Measurements from ENCODE around the gene KRT76.
"Not testable (repeated sequence)": the region's sequence is repeated elsewhere in the genome, so short reads cannot be mapped to it uniquely, and the experiment has no call there.

The KRT76 gene

DNA sequence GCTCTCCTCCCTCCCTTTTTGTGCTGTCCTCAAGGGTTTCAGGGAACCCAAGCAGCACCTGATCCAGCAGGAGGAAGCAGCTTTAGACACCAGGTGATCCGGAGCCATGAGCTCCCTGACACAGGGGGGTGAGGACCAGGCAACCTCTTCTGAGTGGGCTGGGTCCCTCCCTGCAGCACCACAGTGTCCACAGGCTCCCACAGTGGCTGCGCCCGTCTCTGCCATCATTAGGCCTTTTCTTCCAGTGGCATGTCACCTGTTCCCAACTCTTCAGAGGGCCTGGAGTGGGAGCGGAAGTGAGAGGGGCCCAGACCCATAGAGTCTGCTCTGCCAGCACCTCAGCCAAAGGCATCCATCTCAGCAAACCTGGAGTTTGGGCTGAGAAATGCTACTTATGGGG, 421 bp upstream of the KRT76 start:
- DNase-seq, result no peak

DNA sequence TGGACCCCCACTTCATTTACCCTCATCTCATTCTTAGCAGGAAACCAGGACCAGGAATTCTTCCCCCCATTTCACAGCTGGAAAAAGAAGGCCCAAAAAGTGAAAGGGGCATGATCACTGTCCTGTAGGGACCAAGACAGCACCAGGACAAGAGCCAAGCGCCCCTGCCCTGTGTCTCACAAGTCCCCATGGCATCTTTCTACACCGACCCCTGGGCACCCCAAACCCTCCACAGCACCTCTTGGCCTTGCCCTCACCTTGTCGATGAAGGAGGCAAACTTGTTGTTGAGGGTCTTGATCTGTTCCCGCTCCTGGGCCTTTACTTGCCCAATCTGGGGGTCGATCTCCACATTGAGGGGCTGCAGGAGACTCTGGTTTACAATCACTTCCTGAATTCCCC, 710 bp downstream of the KRT76 start:
- no peak for DNase-seq

DNA sequence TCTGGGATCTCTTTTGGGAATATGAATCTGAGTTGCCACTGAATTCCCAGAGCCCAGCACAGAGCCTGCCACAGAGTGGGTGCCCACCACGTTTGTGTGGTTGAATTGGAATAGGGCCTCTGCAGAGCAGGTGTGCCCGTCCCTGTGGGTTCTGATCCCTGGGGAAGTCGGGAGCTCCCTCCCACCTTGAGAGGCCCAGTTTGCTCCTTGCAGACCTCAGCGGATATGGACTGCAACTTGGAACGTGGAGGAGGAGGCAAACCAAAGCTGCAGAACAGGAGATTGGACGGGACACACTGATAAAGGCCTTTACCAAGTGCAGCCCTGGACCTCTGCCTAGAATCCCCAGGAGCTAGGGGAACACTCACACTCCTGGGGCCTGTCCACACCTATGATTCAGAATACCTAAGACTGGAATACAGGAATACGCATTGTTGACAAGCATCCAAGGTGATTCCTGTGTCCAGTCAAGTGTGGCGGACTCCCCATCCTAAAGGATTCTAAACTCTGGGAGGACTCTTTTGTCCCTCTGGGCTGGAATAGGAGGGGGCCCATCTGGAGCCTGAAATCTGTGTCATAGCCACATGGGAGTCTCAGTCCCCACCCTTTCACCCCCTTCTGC, 2.4 kb downstream of the KRT76 start:
- DNase-seq, result no peak

DNA sequence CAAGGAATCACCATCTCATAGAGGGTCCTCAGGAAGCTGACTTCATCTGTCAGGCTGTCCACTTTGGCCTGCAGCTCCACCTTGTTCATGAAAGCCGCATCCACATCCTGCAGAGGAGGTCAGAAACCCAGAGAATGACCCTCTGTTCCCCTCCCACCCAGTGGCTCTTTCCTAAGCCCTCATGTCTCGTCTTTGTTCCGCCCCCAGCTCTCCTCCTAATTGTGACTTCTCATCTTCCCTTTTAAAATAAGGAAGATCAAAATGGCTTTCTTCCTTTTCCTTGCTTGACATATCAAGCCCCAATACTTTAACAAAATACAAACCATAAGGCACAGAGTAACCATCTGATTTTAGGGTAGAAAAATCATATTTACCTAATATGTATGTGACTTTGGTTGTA, 4.4 kb downstream of the KRT76 start:
- no peak for DNase-seq

DNA sequence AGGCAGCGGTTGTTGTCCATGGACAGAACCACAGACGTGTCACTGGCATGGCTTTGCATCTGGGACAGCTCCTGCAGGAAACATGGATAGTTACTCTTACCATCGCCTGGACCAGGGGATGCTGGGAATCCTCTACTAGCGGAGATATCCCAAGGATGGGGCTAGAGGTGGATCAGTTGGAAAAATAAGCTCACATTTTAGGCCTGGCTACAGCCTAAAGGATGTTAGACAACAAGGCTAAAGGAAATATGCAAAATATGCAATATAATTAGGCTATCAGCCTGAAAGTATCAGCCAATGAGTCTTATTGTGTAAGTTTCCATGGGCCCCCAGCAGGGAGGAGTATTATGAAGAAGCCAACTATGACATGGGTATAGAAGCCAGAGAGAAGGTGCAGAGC, 5.0 kb downstream of the KRT76 start:
- no peak for DNase-seq

DNA sequence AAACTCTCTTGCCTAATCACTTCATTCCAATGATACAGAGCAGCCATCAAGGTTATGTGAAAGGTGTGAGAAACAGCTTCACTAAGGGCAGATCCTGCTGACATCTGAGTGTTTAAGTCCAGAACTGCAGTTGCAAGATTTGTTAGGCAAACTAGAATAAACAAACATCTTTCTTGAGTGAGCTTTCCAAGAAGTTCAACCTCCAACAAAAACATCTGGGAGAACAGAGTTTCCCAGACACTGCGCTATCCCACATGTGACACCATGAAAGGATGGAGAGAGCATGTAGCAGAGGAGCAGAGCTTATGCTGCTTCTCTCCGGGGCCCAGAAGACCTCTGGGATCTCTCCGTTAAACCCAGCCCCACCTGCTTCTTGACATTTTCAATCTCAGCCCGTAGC, 5.6 kb downstream of the KRT76 start:
- no peak for DNase-seq

DNA sequence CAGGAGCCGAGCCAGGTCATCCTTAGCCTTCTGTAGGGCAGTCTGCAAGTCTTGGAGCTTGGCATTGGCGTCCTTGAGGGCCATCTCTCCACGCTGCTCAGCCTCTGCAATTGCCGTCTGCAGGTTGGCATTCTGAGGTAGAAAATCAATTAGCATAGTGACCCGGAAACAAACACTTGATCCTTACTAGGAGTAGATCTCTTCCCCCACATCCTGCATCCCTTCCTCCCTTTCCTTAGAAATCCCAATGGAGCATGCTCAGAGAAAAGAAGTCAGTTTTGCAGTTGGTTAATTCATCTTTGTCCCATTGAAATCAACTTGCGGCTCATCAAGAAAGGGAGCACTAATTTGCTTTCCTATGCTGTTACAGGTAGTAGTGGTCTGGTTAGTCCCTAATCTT, 6.1 kb downstream of the KRT76 start:
- DNase-seq, result no peak

DNA sequence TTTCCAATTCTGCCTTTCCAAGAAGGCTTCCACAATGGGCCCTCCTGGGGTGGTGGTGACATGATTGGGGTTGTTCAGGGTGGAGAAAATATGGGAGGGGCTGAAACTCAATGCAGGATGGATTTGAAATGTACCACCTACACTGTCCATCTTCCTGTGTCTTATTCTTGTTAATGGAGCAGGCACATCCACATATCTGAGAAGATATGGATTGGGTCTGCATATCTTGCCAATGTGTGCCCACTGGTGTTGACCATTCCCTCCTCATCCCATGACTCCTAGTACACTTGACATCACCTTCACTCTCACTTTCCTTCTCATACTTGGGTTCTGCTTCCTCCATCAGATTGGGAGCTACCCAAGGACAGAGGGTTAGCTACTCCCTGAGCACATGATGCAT, 7.2 kb downstream of the KRT76 start:
- no peak for DNase-seq

DNA sequence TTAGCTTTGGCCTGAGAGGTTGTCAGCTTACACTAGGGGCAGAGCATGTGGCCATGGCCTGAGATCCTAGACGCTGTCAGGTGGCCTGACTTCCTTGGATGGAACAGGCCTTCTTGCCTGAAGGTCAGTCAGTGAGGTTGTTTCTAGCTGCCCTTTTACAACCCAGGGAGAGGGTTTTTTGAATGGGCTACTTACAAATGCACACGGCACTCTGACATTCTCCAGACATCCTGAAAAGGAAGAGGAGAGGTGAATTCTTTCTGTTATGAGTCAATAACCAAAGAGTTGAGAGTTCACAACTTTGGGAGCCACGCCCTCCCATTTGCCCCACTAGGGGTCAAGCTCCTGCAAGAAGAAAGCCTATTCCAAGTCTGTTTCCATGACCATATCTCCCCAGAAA, 7.8 kb downstream of the KRT76 start:
- no peak for DNase-seq

DNA sequence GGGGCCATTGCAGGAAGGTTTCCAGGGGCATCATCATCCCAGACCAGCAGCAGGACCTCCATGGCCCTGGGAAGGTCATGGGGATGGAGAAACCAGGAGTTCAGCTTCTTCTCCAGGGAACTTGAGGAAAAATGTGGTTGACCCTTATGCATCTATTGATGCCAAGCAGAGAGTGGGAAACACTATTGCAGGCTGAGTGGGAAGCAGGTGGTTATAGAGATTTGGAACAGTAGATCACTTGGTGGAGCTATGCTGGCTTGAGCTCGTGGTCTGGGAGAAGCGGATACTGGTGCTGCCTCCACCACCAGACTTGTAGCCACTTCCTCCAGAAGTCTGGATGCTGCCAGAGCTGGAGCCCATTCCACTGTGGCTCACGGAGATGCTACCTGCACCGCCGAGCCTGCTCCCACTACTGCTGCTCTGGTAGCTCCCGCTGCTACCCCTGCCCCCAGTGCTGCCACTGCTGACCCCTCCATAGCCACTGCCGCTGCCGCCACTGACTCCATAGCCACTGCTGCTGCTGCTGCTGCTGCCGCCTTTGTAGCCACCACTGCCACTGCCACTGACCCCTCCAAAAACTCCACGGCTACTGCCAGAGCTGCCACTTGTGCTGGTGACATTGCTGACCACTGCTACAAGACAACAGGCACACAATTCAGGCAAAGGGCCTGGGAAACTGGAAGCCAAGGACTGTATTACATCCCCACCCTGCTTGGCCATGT, 8.5 kb downstream of the KRT76 start:
- DNase-seq, result no peak

DNA sequence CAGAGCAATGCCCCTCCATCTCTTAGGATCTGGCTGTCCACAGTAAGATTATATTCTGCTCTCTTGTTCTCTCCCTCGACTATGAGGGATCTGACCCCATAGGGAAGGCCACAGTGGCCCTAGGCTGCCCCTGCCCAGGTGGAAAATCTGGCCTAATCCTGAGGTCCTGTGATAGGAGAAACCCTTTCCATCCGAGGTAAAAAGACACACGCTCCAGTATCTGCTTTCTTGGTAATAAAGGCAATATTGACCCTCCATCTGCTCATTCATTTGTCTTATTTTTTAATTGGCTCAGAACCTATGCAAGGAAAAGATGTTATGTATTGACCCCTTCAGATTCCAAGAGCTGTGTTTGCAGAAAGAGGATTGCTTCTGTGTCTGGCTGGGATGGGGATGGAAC, 9.7 kb downstream of the KRT76 start:
- DNase-seq, result no peak

DNA sequence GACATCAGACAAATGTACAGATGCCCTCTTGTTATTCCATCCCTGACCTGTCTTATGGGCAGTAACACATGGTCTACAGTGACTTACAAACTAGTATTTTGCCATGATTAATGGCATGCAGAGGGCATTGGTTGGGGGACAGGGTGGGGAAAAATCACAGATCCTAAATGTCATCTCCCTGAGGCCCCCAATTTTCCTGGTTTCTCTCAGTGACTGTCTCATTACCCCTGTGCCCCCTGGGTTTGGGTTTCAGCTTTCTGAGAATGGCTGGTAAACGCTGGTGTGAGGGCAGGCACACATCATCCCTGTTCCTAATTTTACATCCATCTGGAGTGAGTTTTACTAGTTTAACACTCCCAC, 10.1 kb downstream of the KRT76 start:
- no peak for DNase-seq

DNA sequence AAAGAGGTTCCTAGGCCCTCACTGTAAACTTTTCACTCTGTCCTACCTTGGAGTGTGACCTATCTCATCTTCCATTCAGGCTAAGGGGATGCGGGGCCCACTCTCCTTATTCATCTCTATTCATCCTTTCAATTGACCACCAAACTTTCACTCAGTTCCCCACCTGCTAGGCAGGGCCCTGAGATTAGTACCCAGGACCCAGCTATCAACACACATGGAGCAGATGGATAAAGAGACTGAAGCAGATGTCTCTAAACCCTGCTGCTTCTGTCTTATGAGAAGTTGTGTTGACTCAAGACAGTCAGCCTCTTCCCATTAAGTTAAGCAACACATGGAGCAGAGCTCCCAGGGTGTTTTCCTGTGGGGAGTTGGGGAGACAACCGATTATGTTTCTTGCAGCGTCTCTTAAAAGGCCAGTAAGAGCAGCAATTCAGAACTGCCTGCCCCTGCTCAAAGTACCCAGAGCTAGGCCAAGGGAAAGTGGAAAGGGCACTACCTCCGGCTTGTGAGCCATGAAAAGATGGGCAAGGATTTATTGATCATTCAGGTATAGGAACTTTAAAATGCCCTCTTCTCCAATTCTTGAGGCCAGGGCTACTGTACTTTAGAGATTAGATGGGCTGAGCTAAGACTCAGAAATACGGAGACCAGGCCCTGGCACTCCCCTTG, 10.7 kb downstream of the KRT76 start:
- DNase-seq, result no peak

DNA sequence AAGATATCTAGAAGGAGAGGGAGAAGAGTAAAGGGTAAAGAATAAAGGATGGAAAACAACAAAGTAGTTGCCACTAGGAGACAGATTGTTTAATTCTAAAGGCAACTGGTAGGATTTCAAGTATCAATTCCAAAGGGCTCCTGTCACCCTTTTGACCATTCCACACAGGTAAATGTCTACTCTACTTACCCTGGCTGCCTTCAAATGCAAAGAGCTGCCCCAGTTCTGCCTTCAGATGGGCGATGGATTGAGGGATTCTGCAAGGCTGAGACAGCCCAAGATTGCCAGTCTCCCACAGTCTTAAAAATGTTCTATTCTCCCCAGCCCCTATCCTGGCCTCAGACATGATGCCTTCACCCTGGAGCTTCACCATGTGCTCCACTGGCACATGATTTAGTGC, 11.4 kb downstream of the KRT76 start:
- no peak for DNase-seq

DNA sequence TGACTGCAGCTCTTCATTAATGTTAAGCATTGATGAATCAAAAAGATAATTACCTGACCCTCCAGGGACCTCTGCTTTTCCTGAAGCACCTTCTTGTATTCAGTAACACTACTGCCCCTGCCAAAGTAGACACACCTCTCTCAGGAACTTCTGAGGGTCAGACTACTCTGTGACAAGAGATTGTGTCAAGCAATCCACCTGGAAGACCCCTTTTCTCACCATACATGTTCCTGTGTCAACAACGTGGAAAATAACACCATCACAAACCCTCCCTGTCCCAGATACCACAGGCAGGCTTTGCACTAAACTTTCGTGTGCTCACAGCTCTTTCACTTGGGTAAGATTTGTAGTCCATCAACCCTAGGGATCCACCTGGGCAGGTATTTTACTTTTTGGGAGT, 13.2 kb downstream of the KRT76 start:
- no peak for DNase-seq

DNA sequence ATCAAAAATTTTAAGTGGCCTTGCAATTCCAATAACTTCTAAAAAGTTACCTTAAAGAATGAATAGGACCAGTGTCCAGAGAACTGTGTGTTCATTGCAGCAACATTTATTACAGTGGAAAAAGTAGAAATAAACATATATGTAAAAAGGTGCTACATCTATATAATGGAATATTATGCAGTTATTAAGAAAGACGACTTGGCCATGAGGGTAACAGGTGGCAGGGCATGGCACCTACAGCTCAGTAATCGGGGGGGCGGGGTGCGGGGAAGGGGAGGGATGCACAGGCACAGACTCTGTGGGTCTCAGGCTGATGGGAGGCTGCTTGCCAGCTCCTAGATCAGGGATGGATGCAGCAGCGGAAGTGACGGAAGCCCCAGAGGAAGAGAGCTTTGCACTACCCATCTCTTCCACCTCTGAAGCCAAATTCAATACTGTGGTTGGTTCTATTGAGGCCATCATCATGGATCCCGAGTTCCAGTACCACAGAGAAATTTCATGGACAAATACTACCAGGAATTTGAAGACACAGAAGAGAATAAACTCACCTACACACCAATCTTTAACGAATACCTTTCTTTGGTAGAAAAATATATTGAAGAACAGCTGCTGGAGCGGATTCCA, 14.0 kb downstream of the KRT76 start:
- no peak for DNase-seq

DNA sequence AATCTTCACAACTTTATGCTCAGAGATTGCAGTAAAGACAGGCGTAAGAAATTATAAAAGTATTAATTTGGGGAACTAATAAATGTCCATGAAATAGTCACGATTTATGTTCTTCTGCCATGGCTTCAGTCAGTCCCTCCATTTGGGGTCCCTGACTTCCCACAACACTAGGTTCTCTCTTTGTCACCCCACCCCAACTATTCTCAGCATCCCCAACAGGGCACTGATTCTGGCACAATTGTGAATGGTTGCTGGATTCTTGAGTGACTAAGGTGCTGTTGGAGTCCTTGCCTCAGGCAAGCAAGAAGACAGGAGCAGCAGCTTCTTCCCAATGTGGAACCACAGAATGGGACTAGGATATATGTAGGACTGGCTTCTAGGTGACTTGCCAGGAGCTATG, 15.3 kb downstream of the KRT76 start:
- no peak for DNase-seq

DNA sequence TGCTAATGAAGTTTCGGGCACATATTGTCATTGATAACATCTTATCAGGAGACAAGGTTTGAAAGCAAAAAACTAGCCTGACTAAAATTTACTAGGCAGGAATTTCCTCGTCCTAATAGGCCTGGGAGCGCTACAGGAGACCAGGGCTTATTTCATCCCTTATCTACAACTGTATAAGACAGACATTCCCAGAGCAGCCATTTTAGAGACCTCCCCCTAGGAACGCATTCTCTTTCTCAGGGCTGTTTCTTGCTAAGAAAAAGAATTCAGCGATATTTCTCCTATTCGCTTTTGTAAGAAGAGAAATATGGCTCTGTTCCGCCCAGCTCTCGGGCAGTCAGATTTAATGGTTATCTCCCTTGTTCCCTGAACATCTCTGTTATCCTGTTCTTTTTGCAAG, 15.9 kb downstream of the KRT76 start:
- not testable (repeated sequence) for DNase-seq

DNA sequence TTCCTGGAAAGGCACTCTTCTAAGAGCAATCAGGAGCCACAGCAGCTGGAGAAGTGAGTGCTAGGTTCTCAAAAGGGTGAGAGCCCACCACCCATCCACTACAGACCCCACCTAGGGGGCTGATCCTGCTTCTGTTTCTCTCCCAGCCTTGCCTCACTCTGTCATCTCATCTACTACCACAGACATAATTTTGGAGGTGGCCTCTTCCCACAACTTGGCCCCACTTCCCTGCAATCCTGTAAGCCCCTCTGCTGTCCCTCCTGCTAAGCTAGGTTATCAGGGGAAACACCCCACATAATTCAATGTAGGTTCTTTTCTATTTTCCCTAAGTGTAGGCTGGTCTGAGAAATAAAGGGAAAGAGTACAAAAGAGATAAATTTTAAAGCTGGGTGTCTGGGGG, 16.5 kb downstream of the KRT76 start:
- no peak for DNase-seq

DNA sequence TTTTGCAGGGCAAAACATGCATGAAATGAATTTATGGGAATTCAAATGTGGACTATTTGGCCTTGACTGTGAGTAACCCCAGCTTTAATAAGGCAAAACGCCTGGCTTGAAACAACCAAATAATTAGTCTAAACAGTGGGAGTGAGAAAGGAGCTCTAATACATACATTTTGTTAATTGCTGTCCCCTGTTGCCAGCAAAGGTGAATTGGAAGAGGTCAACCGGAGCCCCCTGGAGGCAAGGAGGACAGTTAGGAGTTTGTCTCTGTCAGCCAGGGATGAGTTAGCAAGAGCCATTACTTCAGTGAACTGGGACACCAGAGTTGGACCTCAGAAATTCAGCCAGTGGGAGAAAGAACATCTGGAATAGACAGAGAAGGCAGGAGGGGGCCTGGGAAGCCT, 17.4 kb downstream of the KRT76 start:
- no peak for DNase-seq

DNA sequence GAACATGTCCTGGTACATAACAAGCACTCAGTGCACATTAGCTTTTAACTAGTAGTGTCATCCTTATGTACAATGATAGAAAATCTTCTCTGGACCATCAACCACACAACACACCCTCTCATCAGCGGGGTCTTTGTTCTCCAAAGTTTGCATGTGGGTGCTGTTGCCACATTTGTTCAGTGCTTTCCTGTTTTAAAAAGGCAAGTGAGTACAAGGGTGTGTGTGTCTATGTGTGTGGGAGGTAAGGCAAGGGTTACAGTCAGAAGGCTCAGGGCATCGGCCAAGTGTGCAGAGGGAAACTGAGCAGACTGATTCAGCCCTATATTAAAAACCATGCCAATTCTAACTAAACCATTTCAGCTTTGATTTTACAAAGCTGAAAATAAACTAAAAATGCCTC, 17.9 kb downstream of the KRT76 start:
- no peak for DNase-seq

DNA sequence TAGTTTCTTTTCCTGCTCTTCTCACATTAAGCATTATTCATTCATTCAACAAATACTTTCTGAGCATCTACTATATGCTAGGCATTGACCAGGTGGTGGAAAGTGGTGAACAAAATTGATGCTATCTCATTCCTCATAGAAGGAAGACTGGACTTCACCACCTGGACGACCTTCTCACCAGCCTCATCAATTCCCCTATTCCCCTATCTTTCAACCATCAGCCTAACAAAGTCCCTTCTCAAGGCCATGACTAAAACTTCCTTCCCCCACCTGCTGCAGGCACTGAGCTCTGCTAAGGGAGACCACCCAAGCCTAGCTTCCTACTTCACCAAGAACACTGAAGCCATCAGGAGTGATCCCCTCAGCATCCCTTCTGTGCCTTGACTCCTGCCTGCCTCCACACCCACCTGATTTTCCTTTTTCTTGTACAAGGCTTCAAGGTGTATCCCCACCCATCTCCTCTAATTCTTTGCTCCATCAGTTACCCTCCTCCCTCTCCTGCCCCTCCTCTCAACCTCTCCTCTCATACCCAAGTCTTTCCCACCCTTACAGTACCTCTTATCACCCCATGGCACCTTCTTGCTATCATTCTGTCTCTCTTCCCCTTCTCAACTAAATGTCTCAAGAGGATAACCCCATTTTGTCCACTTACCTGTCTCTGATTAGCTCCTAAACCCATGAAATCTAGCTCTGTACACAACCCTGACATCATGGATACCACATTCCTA, 19.5 kb downstream of the KRT76 start:
- no peak for DNase-seq

DNA sequence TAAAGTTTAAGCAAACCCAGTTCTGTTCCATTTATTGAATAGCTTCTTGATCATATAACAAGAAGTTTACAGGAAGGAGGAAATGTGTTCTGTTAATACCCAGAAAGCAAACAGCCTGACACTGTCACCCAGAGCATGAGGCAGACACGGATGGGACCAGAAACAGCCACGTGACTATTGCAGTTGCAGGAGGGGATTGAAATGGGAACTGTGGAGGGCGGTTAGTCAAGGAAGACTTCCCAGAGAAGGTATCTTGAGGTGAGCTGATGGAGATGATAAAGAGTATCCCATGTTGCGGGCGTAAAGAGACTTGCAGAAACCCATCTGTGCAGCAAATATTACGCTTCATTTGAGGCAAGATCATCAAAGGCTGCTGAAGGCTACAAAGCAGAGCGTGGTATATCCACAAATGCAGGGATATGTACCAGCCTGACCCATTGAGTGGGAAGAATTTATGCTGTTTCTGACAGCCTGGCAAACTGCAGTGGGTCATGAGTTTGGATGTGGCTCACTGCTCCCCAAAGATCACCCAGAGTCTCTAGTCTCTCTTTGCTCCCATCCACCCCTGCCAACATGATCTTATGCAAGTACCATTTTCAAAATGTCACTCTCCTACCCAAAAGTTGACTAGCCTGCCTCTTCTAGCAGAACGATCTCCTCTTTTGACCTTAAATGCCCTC, 20.7 kb downstream of the KRT76 start:
- no peak for DNase-seq
